SK-MEL-5 (cell line): ENCODE results near the gene FAM168A. TPM values are rescaled to one million over a fixed set of nuclear protein-coding genes. Genes with fewer than 3 reads are reported as not detected.

Experiments used
- DNase-seq: peaks from one replicate; pipeline ENCODE4 v3.0.0-alpha.2; 2016; ENCODE audit warnings: low read depth, low spot score
- in situ Hi-C: cut with HindIII; loops from 2 replicates; pipeline ENCODE4 v1.10.0; 2016; ENCODE audit warnings: low sequenced_read_pairs, high pct_unique_total_duplicates, low pct_unique_long_range_greater_than_20kb
- total RNA-seq: library from RNA; depleted of rRNA; stranded (reverse); fragments of >200 nt; shearing (Covaris generic); gene quantifications from 2 replicates; pipeline ENCODE4 v1.2.3, GENCODE V29; 2014

FAM168A gene
- total RNA-seq, 1 experiment from 2014 or later, result 27.0 TPM

DNA sequence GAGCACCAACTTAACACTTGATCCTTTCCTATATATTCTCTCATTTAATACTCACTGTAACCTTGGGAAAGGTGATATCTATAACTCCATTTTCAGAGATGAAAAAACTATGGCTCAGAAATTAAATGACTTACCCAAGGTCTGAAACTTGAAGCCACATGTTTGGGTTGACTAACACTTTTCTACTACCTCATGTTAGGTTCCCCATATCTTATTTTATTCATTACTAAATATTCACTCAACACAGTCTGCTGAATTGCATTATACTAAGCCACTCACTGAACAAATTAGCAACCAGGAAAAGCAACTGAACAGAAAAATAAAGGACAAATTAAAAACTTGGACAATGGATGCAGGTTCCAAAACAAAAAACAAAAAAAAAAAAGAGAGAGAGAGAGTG, 59.9 kb downstream of the FAM168A start:
- in situ Hi-C loops, result loop anchor here (10.0 kb wide), 1 partner anchor 157 kb away; no protein-coding TSS in a partner anchor
- no peak for DNase-seq

DNA sequence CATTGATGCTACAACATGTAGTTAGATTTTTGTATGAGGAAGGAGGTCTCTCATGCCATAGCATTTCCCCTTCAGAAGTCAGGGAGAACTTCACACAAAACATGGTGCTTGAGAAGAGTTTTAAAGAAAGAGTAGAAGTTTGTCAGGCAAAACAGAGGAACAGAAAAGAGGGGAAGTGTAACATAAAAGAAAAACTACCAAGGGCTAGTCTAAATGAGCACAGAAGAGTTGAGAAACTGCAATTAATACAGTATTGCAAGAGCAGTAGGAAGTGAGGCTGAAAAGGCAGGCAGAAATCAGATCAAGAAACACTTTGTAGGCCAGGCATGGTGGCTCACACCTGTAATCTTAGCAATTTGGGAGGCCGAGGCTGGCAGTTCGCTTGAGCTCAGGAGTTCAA, 61.0 kb downstream of the FAM168A start:
- DNase-seq, result no peak
- in situ Hi-C loops, result loop anchor here (10.0 kb wide), 1 partner anchor 158 kb away; no protein-coding TSS in a partner anchor

DNA sequence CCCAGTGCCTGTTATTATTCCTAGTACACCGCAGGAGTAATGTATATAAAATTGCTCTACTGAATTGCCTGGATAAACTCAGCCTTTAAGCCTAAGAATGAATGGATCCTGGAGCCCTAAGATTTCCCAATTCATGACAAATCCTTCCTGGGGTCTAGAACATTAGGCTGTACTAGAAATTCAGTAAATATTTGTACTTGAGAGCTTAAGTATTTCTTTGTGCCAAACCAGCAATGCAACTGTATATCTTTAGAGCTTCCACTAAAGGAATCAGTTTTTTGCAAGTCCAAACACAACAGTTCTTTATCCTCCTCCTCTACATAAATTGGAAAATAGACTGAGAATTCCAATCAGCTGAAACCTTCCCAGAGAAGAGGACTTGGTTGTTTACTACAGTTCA, 65.6 kb downstream of the FAM168A start:
- DNase-seq, result no peak

DNA sequence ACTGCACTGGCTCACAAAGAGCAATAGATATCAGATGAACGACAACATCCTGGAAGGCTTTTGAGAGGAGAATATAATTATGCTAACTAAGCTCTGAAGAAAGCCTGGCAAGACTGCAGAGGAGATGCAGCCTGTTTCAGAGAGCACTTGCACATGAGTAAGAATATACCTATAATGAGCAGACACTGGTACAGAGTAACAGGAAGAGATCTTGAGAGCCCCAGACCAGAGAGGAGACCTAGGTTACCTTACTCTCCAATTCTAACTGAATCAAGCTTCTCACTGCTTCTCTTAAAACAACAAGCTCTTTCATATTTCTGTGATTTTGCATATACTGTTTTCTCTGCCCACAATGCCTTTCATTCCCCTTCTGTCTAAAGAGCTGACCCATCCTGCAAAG, 66.5 kb downstream of the FAM168A start:
- in situ Hi-C loops, result loop anchor here (10.0 kb wide), 1 partner anchor 163 kb away; no protein-coding TSS in a partner anchor
- DNase-seq, result no peak

More for the DNA sequence above, 65.6 kb downstream of the FAM168A start:
- in situ Hi-C loops, result loop anchor here (10.0 kb wide), 1 partner anchor 162 kb away; no protein-coding TSS in a partner anchor

DNA sequence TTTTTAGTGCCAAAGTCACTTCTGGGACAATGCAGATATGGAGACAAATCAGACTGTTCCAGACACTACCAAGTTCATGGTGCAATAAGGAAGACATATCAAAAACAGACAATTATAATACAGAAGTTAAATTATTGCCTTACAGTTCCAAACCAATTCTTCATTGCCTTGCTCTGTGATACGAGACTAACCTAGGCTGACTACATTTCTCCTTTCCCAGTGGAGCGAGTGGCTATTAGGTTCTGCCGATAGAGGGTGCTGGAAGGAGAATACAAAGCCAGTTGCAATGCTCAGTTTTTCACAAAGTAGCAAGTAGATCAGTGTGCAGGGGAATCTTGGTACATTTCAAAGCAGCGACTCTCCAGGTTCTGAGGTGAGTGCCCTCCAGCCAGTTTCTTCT, 67.8 kb downstream of the FAM168A start:
- peak; percentile 84 for DNase-seq
- in situ Hi-C loops, result loop anchor here (10.0 kb wide), 1 partner anchor 165 kb away; no protein-coding TSS in a partner anchor

DNA sequence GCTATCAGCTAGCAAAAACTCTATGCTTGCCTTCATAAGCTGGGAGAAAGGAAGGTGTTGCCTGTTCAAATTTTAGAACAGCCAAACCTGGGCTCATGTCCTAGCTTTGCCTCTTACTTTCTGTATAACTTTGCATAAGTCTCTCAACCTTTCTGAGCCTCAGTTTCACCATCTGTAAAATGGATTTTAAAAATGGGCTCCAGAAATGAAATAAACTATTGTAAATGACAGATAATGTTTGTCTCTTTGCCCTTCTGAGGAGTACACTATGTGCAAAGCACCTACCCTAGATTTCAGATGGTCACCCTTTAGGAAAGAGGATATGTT, 68.7 kb downstream of the FAM168A start:
- in situ Hi-C loops, result no loop called here
- DNase-seq, result no peak

DNA sequence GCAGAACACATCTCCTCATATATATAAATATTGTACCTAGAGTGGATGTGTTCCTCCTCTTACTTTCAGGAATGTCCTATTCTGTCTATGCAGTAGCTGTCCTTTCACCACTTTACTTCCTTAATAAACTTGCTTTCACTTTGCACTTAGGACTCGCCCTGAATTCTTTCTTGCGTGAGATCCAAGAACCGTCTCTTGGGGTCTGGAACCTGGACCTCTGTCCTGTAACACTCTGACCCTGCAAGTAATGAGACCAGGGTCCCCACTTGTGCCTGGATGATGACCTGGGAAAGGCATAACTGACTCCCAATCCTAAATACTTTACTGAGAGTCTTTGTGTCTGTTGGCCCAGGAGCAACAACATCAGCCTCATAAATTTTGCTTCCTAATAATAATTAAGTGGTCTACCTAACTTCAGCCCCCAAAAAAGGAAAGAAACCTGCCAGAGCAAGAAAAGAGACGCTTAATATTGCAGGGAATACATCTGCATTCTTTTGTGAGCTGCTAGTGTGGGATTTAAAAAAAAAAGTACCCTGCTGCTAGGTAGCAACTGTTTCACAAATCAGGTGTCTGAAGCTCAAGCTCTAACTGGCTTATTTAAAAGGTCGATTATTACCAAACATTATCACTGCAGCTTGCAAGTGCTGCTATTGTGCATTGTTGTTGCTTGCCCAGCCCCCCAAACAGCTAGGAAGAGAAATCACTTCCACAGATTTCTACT, 69.3 kb downstream of the FAM168A start:
- in situ Hi-C loops, result no loop called here
- DNase-seq, result peak; percentile 68

DNA sequence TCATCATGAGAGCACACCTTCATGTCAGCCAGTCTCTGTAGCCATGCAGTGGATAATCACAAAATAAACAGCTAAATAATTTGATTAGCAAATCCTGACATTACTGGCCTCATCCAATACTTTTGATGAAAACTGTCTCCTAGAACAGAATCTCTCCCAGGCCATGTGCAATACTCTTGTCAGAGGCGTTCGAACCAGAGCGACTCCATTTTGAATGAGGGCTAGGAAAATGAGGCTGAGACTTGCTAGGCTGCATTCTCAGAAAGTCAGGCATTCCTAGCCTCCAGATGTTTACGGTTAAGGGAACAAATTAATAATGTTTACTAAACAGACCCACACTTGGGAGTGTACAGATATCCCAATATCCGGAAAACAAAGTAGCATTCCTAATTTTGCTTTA, 69.9 kb downstream of the FAM168A start:
- no peak for DNase-seq
- in situ Hi-C loops, result no loop called here

DNA sequence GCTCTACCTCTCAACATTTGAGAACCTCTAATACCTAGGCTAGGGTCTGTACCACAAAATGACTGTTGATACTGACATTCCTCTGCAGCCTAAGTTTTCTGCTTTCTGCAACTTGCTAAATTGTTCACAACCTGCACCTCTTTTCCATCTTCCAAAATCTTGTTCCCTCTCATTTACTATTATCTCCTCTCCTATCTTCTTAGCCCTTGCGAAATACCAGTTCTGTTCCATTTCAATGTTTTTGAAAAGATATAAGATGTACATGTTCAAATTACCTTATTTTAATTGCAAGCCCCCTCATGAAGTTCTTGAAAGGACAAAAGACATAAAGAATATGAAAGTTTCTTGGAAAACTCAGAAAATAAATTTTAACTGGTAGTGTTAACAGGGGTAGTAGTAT, 72.3 kb downstream of the FAM168A start:
- in situ Hi-C loops, result no loop called here
- DNase-seq, result no peak

DNA sequence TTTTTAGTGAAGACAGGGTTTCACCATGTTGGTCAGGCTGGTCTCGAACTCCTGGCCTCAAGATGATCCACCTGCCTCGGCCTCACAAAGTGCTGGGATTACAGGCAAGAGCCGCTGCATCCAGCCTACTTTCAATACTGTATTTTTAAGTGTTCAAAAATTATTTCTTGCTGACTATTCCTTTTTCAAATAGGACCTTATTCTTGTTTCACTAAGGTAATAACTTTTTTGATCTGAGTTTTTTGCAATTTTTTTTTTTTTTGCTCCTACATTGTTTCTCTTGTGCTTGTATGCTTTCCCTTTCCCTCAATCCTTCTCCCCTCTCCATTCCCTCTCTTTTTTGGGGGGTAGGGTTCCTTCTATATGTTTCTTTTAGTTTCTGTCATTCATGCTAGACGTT, 73.1 kb downstream of the FAM168A start:
- DNase-seq, result no peak
- in situ Hi-C loops, result no loop called here

DNA sequence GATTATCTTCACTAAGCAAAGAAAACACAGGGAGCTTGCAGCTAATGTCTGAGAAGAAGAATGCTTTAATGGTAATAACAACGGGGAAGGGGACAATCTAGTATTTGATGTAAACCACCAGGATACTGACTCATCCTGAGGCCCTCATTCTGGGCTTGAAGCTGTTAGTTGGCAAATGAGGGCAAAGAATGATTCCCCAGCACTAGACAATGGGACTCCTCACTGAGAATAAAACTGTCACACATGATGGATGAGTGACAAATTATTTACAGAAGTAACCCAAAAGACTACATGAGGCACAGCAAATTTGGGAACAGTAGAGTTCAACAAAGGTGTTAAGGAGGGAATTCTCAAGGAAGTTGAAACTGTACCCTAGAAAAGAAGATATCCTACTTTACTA, 76.3 kb downstream of the FAM168A start:
- in situ Hi-C loops, result no loop called here
- peak; percentile 65 for DNase-seq

DNA sequence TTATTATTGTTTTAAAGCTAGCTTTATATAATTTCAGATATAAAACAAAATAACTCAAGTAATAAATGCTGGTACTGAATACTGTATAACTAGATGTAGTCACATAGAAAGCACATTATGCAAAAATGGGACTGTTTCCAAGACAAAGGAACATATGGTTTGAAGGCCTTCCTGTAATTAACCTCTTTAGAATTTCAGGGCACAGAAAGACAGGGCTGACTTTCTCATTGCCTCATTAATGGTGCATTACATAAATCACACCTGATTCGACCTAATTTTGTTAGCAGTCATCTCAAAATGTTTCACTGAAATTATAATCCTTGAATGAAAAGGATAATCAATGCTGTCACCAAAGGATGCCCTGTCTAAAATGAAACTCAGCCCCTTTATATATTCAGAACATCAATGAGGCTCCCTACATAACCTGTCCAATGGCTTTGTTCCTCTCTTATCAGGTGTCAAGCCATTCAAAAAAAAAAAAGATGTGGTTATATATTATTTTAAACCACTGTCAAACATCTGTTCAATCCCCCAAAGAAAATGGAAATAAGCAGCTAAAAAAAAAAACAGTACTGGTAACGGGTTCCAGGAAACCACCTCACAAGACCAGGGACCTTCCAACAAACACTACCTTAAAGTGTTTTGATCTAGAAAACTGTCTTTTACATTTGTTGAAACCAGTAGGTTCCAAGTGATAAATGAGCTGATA, 77.4 kb downstream of the FAM168A start:
- no peak for DNase-seq
- in situ Hi-C loops, result no loop called here

DNA sequence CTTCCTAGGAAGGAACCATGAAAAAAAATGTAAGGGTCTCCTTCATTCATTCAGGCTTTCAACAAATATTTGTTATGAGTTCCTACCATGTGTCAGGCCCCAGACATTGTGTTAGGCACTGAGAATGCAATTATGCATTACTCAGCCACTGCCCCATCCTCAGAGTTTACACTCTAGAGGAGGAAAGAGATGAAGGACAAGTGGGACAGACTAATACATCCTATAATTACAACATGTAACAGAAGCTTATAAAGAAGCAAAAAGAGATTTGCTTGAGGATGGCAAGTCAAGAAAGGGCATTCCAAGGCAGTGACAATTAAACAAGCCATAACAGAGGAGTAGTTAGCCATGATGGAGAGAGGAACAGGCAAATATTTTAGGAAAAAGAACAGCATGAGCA, 78.6 kb downstream of the FAM168A start:
- in situ Hi-C loops, result no loop called here

DNA sequence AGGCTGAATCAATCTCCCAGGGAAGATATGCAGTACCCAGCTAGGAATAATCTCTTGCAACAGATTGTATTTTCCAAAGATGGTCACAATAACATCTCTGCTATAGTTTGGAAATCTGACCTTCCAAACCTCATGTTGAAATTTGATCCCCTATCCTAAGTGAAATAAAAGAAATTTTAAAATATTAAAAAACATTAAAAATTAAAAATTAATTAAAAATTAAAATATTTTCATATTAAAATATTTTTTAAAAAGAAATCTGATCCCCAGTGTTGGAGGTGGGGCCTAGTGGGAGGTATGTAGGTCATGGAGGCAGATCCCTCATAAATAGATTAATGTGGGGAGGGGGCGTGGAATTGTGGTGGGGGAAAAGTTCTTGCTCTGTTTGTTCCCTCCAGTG, 79.7 kb downstream of the FAM168A start:
- no peak for DNase-seq
- in situ Hi-C loops, result no loop called here

More for the DNA sequence above, 78.6 kb downstream of the FAM168A start:
- no peak for DNase-seq

DNA sequence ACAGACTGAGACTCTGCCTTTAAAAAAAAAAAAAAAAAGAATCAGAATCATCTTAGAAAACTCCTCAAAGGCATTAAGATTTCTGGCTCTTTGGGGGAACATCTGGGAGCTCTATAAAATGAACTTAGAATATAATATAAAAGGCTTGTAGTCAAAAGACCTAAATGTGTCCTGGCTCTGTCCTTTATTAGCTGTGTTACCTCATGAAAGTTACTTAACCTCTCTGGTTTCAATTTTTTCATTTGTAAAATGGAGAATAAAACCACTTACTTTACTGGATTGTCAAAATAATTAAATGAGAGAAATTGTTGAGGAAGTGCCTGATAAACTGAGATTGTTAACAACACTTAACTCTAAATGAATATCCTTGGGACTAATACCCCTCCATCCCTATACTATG, 81.8 kb downstream of the FAM168A start:
- DNase-seq, result no peak

DNA sequence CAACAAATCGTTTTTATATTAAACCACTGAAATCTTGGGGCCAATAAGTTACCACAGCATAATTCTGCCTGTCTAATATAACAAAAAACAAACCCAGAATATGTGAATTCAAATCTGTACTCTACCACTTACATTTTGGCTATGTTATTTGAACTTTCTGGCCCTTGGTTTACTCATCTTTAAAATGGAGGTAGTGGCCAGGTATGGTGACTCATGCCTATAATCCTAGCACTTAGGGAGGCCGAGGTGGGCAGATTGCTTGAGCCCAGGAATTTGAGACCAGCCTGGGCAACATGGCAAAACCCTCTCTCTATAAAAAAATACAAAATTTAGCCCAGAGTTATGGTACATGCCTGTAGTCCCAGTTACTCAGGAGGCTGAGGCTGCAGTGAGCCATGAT, 84.2 kb downstream of the FAM168A start:
- no peak for DNase-seq
- in situ Hi-C loops, result no loop called here

More for the DNA sequence above, 81.8 kb downstream of the FAM168A start:
- in situ Hi-C loops, result no loop called here

DNA sequence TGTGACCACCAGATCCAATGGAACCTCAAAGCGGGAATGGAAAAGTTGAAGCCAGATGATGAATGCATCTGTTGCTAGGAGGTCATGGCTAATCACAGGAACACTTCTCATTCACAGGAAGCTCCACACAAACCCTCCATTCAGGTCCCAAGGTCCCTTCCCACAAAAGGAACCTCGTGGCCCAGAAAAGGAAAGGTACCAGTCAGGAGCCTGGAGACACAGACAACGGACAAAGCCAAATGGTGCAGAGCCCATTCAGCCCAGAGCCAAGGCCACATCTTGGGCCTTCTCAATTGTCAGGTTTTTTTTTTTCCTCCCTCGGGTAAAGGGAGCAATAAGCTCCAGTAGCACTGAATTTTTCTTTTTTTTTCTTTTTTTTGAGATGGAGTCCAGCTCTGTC, 87.0 kb downstream of the FAM168A start:
- peak; percentile 99 for DNase-seq
- in situ Hi-C loops, result no loop called here

DNA sequence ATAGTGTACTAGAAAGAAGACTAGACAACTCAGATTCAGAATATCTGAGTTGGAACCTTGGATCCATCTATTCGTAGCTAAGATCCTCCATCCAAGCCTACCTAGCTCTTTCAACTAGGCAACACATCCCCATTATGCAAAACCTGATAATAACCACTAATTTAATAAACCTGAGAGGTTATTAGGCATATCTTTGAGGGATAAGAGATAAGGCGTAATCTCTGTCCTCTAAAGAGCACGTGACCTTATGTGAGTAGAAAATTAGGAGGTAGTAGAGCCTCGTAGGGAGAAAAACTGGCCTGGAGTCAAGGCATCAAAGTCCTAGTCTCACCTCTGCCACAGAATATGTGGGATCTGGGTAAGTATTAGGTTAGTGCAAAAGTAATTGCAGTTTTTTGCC, 87.8 kb downstream of the FAM168A start:
- in situ Hi-C loops, result no loop called here
- DNase-seq, result no peak

DNA sequence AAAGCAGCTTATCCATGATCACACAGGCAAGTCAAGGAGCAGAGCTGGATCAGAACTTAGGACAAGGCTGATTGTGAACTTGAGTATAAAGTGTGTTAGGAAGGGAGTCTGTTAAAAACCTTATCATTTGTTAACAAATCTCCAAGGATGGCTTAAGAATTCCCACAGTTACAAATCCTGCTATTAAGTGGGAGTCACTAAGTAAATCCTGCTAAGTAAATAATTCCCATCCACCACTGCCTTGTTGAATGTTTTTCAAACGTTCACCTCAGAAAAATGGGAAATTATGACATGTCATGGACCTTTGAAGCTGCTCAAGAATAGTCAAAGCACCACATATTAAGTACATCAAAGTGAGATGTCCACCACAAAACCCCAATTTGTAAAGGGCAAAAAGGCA, 88.7 kb downstream of the FAM168A start:
- in situ Hi-C loops, result no loop called here
- no peak for DNase-seq
